ENCODE data around the gene GRIK1. TPM values are rescaled to one million over a fixed set of nuclear protein-coding genes. Genes with fewer than 3 reads are reported as not detected.

GRIK1 gene
- total RNA-seq, 1 experiment from 2014 or later: 0.09 TPM

GRCh38 chr21:29667651-29668050, 272.1 kb downstream of the GRIK1 start (continued):
- TF ChIP-seq ZNF425 (CRISPR knock-in tag; conservative IDR thresholded peaks at IDR 0.05) (no peak), ZNF263 (CRISPR knock-in tag; IDR thresholded peaks at IDR 0.05; ENCODE audit: low read depth) (no peak)

- Mint-ChIP-seq H3K4me3 (no peak overlapping the region), H3K27me3 (ENCODE audit: low read depth) (no peaks in the 10 kb centered on the region), H3K9me3 (peaks cover 15% of the 10 kb centered on the region), H3K4me1 (peaks cover 24% of the 10 kb centered on the region), H3K27ac (no peak overlapping the region), H3K36me3 (peaks cover 2% of the 10 kb centered on the region; the same call in 1 of the 2 replicates)
- TF ChIP-seq USF1 (CRISPR knock-in tag; IDR thresholded peaks at IDR 0.05): no peak
- TF ChIP-seq GRHL2 (CRISPR knock-in tag; IDR thresholded peaks at IDR 0.05; ENCODE audit: insufficient replicate concordance, severe bottlenecking): no peak
- ATAC-seq: no peak
- POLR2A ChIA-PET: no interaction called here
- CTCF ChIA-PET: no interaction called here
- DNase-seq (ENCODE audit: low spot score): no peak
Observed at GRCh38 chr21:29664615-29665014, 275.2 kb downstream of the GRIK1 start.

GRCh38 chr21:29661672-29662442, 277.9 kb downstream of the GRIK1 start:
- ChIA-PET POLR2A (no interaction called here), CTCF (no interaction called here)
- Mint-ChIP-seq H3K4me1 (peaks cover 15% of the 10 kb centered on the region), H3K27ac (no peak overlapping the region), H3K9me3 (peaks cover 8% of the 10 kb centered on the region), H3K27me3 (ENCODE audit: low read depth) (no peaks in the 10 kb centered on the region), H3K4me3 (no peak overlapping the region), H3K36me3 (peaks cover 2% of the 10 kb centered on the region; the same call in 1 of the 2 replicates)
- no peak for TF ChIP-seq CTCF (IDR thresholded peaks at IDR 0.05)
- no peak for TF ChIP-seq FOXP1 (CRISPR knock-in tag; IDR thresholded peaks at IDR 0.05; ENCODE audit: borderline replicate concordance)
- TF ChIP-seq E2F4 (CRISPR knock-in tag; IDR thresholded peaks at IDR 0.05; ENCODE audit: borderline replicate concordance, low read depth): no peak
- no peak for TF ChIP-seq NFE2L1 (CRISPR knock-in tag; IDR thresholded peaks at IDR 0.05)
- TF ChIP-seq ZSCAN18 (CRISPR knock-in tag; IDR thresholded peaks at IDR 0.05): no peak
- TF ChIP-seq ZNF138 (CRISPR knock-in tag; conservative IDR thresholded peaks at IDR 0.05): no peak
- TF ChIP-seq ETV6 (CRISPR knock-in tag; IDR thresholded peaks at IDR 0.05): no peak
- TF ChIP-seq MXD4 (CRISPR knock-in tag; IDR thresholded peaks at IDR 0.05; ENCODE audit: borderline replicate concordance): no peak
- TF ChIP-seq EMX1 (CRISPR knock-in tag; IDR thresholded peaks at IDR 0.05): no peak
- no peak for TF ChIP-seq CDX4 (CRISPR knock-in tag; IDR thresholded peaks at IDR 0.05; ENCODE audit: borderline replicate concordance)
- no peak for TF ChIP-seq ZNF512 (CRISPR knock-in tag; IDR thresholded peaks at IDR 0.05; ENCODE audit: borderline replicate concordance)
- TF ChIP-seq USF1 (CRISPR knock-in tag; IDR thresholded peaks at IDR 0.05): no peak
- ATAC-seq: no peak
- DNase-seq (ENCODE audit: low spot score): no peak
